Stimulated activated CD4-positive, alpha-beta T cell treated with anti-CD3 and anti-CD28 coated beads, Interleukin-12 subunit alpha, Interleukin-12 subunit beta, amount 100 ng/mL, for 4 hours (primary cell): ENCODE data around the gene SHOX.
"Not testable (repeated sequence)": the region's sequence is repeated elsewhere in the genome, so short reads cannot be mapped to it uniquely, and the experiment has no call there.

Experiments used
- DNase-seq: peaks from one replicate; pipeline ENCODE4 v3.0.0-alpha.2; 2020

The SHOX gene

GRCh38 chrX:638482-639131 is 8.0 kb downstream of the SHOX start:
- DNase-seq = no peak

DNA sequence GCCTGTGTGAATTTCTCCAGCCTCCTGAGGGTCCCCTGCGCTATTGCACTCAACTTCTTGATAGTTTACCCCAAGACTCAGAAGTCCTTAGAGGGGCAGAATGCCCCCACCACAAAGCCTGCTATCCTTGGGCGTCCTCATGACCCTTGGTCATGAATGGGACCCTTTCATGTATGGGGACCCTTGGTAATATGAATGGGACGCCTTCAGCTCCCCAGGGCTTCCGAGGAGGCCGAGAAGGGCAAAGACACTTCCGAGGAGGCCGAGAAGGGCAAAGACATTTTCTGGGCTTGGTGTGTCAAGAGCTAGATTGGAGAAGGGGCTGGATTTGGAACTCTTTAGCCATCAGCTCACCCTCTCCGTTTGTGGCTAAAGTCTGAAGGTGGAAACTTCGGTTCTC is 8.6 kb downstream of the SHOX start:
- no peak for DNase-seq

- no peak for DNase-seq
Measured at GRCh38 chrX:640641-641040, 10.1 kb downstream of the SHOX start.

- DNase-seq = no peak
Measured at GRCh38 chrX:641671-642435, 11.3 kb downstream of the SHOX start.

- DNase-seq = no peak
Measured at GRCh38 chrX:642436-643240, 12.0 kb downstream of the SHOX start.

- DNase-seq = no peak
Measured at GRCh38 chrX:643241-643595, 12.6 kb downstream of the SHOX start.

- DNase-seq = no peak
Measured at GRCh38 chrX:643911-644303, 13.3 kb downstream of the SHOX start.

DNA sequence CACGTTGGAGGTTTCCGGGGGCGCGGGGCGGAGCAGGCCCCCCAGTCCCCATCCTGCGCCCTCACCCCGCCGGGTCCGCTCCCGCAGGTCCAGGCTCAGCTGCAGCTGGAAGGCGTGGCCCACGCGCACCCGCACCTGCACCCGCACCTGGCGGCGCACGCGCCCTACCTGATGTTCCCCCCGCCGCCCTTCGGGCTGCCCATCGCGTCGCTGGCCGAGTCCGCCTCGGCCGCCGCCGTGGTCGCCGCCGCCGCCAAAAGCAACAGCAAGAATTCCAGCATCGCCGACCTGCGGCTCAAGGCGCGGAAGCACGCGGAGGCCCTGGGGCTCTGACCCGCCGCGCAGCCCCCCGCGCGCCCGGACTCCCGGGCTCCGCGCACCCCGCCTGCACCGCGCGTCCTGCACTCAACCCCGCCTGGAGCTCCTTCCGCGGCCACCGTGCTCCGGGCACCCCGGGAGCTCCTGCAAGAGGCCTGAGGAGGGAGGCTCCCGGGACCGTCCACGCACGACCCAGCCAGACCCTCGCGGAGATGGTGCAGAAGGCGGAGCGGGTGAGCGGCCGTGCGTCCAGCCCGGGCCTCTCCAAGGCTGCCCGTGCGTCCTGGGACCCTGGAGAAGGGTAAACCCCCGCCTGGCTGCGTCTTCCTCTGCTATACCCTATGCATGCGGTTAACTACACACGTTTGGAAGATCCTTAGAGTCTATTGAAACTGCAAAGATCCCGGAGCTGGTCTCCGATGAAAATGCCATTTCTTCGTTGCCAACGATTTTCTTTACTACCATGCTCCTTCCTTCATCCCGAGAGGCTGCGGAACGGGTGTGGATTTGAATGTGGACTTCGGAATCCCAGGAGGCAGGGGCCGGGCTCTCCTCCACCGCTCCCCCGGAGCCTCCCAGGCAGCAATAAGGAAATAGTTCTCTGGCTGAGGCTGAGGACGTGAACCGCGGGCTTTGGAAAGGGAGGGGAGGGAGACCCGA is 14.0 kb downstream of the SHOX start:
- no peak for DNase-seq

GRCh38 chrX:646228-646495 is 15.6 kb downstream of the SHOX start:
- no peak for DNase-seq

GRCh38 chrX:646796-647195 is 16.2 kb downstream of the SHOX start:
- DNase-seq = no peak

- no peak for DNase-seq
Measured at GRCh38 chrX:649166-649565, 18.6 kb downstream of the SHOX start.

DNA sequence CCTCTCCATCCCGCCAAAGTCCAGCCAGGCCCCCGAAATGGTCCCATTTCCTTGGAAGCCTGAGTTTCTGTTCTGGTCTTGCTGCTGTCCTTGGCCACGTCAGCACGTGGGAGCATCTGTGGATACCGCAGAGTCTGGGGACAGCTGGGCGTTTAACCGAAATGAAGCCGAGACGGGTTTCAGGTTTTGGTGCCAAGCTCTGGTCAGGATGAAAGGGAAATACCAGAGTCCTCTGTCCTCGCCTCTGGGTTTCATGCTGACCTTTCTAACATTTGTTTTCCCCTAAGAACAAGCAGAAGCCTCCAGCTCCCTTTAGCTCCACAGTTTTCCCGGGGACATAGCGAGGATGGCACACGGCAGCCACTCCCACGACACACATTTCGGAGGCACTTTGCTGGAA is 19.7 kb downstream of the SHOX start:
- no peak for DNase-seq

DNA sequence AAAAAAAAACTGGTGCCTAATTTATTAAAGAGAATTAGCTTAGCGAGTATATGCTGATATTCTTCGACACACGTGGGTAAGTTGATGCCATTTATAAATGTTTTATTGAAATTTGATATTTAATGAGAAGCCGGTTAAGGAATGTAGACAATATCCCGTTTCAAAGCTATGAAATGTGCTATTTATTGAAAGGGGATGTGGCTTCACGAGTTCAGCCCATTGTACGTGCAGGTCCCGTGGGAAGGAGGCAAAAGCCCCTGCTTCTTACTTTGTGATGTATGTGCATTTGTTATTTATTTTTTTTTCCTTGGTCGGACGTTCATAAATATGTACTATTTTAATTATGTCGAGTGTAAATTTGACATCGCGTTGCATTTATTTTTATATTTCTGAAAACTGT is 20.2 kb downstream of the SHOX start:
- no peak for DNase-seq

DNA sequence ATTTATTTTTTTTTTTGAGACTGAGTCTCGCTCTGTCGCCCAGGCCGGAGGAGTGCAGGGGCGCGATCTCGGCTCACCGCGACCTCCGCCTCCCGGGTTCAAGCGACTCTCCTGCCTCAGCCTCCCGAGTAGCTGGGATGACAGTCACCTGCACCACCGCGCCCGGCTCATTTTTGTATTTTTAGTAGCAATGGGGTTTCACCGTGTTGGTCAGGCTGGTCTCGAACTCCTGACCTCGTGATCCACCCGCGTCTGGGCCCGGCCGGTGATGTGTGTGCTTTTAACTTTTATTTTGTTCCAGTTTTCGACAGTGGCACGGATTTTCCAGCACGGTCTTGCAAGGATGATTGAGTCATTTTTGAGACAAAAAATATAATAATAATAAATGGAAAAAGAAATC is 21.3 kb downstream of the SHOX start:
- DNase-seq = not testable (repeated sequence)

GRCh38 chrX:652341-652741 is 21.8 kb downstream of the SHOX start:
- no peak for DNase-seq

GRCh38 chrX:653306-653705 is 22.7 kb downstream of the SHOX start:
- DNase-seq = no peak

DNA sequence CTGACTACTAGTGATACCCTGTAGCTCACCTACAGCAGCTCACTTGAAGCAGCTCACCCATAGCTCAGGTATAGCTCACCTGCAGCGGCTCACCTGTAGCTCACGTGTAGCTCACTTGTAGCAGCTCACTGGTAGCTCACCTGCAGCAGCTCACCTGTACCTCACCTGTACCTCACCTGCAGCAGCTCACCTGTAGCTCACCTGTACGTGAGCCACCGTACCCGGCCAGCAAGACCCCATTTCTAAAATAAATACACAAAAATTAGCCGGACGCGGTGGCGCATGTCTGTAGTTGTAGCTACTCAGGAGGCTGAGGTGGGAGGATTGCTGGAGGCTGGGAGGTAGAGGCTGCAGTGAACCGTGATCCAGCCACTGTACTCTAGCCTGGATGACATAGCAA is 30.6 kb downstream of the SHOX start:
- no peak for DNase-seq

GRCh38 chrX:662126-662525 is 31.5 kb downstream of the SHOX start:
- no peak for DNase-seq

GRCh38 chrX:663841-664240 is 33.2 kb downstream of the SHOX start:
- DNase-seq = no peak

- DNase-seq = no peak
Measured at GRCh38 chrX:666762-667720, 36.5 kb downstream of the SHOX start.

- no peak for DNase-seq
Measured at GRCh38 chrX:670645-671044, 40.1 kb downstream of the SHOX start.

- no peak for DNase-seq
Measured at GRCh38 chrX:672931-673330, 42.3 kb downstream of the SHOX start.
